Peyer's patch (tissue), 4 donors: ENCODE measurements around the gene THSD1. TPM values are rescaled to one million over a fixed set of nuclear protein-coding genes. Genes with fewer than 3 reads are reported as not detected.
A peak's percentile ranks its signal among the peaks of the same experiment; 100 is the strongest.
"Not testable (repeated sequence)": the region's sequence is repeated elsewhere in the genome, so short reads cannot be mapped to it uniquely, and the experiment has no call there.

Experiments
- DNase-seq, 3 donors: peaks; one replicate each; pipeline ENCODE4 v3.0.0-alpha.2; 2017 to 2019
- H3K27ac ChIP-seq, 4 donors: fragments of 200-600 bp; sonication (generic); one replicate each; pipeline ENCODE4 v1.5.1; 2016 to 2019
- H3K27me3 ChIP-seq, 2 donors: fragments of 200-600 bp; sonication (generic); one replicate each; pipeline ENCODE4 v1.5.1; 2019
- H3K36me3 ChIP-seq, 3 donors: fragments of 200-600 bp; sonication (generic); one replicate each; pipeline ENCODE4 v1.5.1; 2016 to 2019
- H3K4me1 ChIP-seq, 4 donors: fragments of 200-600 bp; sonication (generic); one replicate each; pipeline ENCODE4 v1.5.1; 2016 to 2019
- H3K4me3 ChIP-seq, 4 donors: fragments of 200-600 bp; sonication (generic); 1 replicate in 3 of 4; 2 replicates in 1 of 4; pipeline ENCODE4 v1.5.1; 2016 to 2019; ENCODE audit warnings: mild to moderate bottlenecking in 1 of 4
- H3K9me3 ChIP-seq, 4 donors: fragments of 200-600 bp; sonication (generic); one replicate each; pipeline ENCODE4 v1.5.1; 2016 to 2019; ENCODE audit warnings: mild to moderate bottlenecking in 1 of 4
- CTCF ChIP-seq, 6 experiments: fragments of 450-650 bp in 4 of 6; fragments of 200-600 bp in 2 of 6; sonication (generic) in 1 of 6; IDR thresholded peaks; one replicate each; pipeline ENCODE4 v1.5.1; 2017 to 2019; ENCODE audit warnings: antibody characterized with exemption in 6 of 6, mild to moderate bottlenecking in 3 of 6, moderate library complexity in 1 of 6
- POLR2A ChIP-seq, 2 donors: fragments of 450-650 bp; IDR thresholded peaks; one replicate each; pipeline ENCODE4 v1.5.1; 2017; ENCODE audit warnings: antibody characterized with exemption in 2 of 2, mild to moderate bottlenecking in 2 of 2, moderate library complexity in 2 of 2
- total RNA-seq, 4 donors: library from RNA; depleted of rRNA; stranded (reverse); fragments of >200 nt; gene quantifications; one replicate each; pipeline ENCODE4 v1.1.0, GENCODE V29; 2016

The THSD1 gene
- total RNA-seq, 4 donors from 2014 or later: 2.1 to 5.0 (median 2.5) TPM

- Histone ChIP-seq H3K27me3 (no peaks in the 10 kb centered on the region), H3K4me1 (no peaks in the 10 kb centered on the region), H3K4me3 (no peak overlapping the region), H3K9me3 (no peaks in the 10 kb centered on the region), H3K27ac (no peak overlapping the region), H3K36me3 (peaks cover 0 to 68% (median 0%) of the 10 kb centered on the region in 3 donors)
- no peak for DNase-seq
- TF ChIP-seq POLR2A (IDR thresholded peaks at IDR 0.05): no peak
- no peak for TF ChIP-seq CTCF (IDR thresholded peaks at IDR 0.05)
Observed at GRCh38 chr13:52414963-52415362, 9.0 kb upstream of the THSD1 start.

- no peaks in the 10 kb centered on the region for H3K27me3 ChIP-seq
- peaks cover 0 to 62% (median 0%) of the 10 kb centered on the region in 3 donors for H3K36me3 ChIP-seq
- H3K4me1 ChIP-seq: no peaks in the 10 kb centered on the region
- no peaks in the 10 kb centered on the region for H3K9me3 ChIP-seq
- no peak overlapping the region for H3K27ac ChIP-seq
- no peak for DNase-seq
- no peak overlapping the region for H3K4me3 ChIP-seq
- TF ChIP-seq CTCF (IDR thresholded peaks at IDR 0.05) (no peak), POLR2A (IDR thresholded peaks at IDR 0.05) (no peak)
Observed at GRCh38 chr13:52414051-52414450, 8.1 kb upstream of the THSD1 start.

GRCh38 chr13:52412128-52412527 is 6.2 kb upstream of the THSD1 start:
- TF ChIP-seq POLR2A (IDR thresholded peaks at IDR 0.05) (no peak), CTCF (IDR thresholded peaks at IDR 0.05) (no peak)
- no peak overlapping the region for H3K27ac ChIP-seq
- no peak overlapping the region for H3K4me3 ChIP-seq
- H3K4me1 ChIP-seq: no peaks in the 10 kb centered on the region
- no peaks in the 10 kb centered on the region for H3K27me3 ChIP-seq
- DNase-seq: no peak
- H3K9me3 ChIP-seq: no peaks in the 10 kb centered on the region
- peaks cover 0 to 46% (median 0%) of the 10 kb centered on the region in 3 donors for H3K36me3 ChIP-seq

GRCh38 chr13:52411629-52412028 is 5.7 kb upstream of the THSD1 start:
- DNase-seq: no peak
- Histone ChIP-seq H3K36me3 (peaks cover 0 to 43% (median 0%) of the 10 kb centered on the region in 3 donors), H3K27me3 (no peaks in the 10 kb centered on the region), H3K4me1 (no peaks in the 10 kb centered on the region), H3K9me3 (no peaks in the 10 kb centered on the region), H3K27ac (no peak overlapping the region), H3K4me3 (no peak overlapping the region)
- no peak for TF ChIP-seq CTCF (IDR thresholded peaks at IDR 0.05)
- TF ChIP-seq POLR2A (IDR thresholded peaks at IDR 0.05): no peak

GRCh38 chr13:52408071-52408658 is 2.2 kb upstream of the THSD1 start:
- peaks cover 0 to 14% (median 0%) of the 10 kb centered on the region in 3 donors for H3K36me3 ChIP-seq
- H3K27me3 ChIP-seq, H3K9me3 ChIP-seq, H3K4me3 ChIP-seq, H3K27ac ChIP-seq, DNase-seq, H3K4me1 ChIP-seq: not testable (repeated sequence)

- not testable (repeated sequence) for H3K4me1 ChIP-seq, H3K36me3 ChIP-seq, H3K4me3 ChIP-seq, H3K27ac ChIP-seq, DNase-seq, H3K27me3 ChIP-seq, H3K9me3 ChIP-seq
Observed at GRCh38 chr13:52407436-52407835, 1.5 kb upstream of the THSD1 start.

GRCh38 chr13:52406629-52407028 is 657 bp upstream of the THSD1 start:
- peaks cover 0 to 8% of the 10 kb centered on the region in 2 donors for H3K27me3 ChIP-seq
- no peak overlapping the region for H3K27ac ChIP-seq
- H3K36me3 ChIP-seq: no peaks in the 10 kb centered on the region
- H3K9me3 ChIP-seq: no peaks in the 10 kb centered on the region
- DNase-seq: no peak
- TF ChIP-seq CTCF (IDR thresholded peaks at IDR 0.05) (no peak), POLR2A (IDR thresholded peaks at IDR 0.05) (no peak)
- peak overlapping the region in 2 of 4 donors; percentile 46 for H3K4me3 ChIP-seq
- peaks cover 0 to 9% (median 5%) of the 10 kb centered on the region in 4 donors for H3K4me1 ChIP-seq
